NT2/D1 (cell line): ENCODE measurements around the gene OR1I1.

ENCODE experiments used
- DNase-seq: peaks from one replicate; pipeline ENCODE4 v3.0.0-alpha.2; 2011; ENCODE audit warnings: low read depth, low spot score
- H3K27me3 ChIP-seq: 2 replicates; pipeline ENCODE4 v1.6.0; 2011; ENCODE audit warnings: mild to moderate bottlenecking; ENCODE audit not compliant: insufficient read length, insufficient read depth
- H3K36me3 ChIP-seq: 2 replicates; pipeline ENCODE4 v1.6.1; 2011; ENCODE audit warnings: mild to moderate bottlenecking, low read length, mixed read lengths; ENCODE audit not compliant: insufficient read depth, insufficient read length
- H3K4me1 ChIP-seq: 2 replicates; pipeline ENCODE4 v1.5.1; 2011; ENCODE audit not compliant: insufficient read depth, insufficient read length
- H3K4me3 ChIP-seq: 2 replicates; pipeline ENCODE4 v1.5.1; 2011; ENCODE audit warnings: low read depth; ENCODE audit not compliant: insufficient read length
- H3K9ac ChIP-seq: 2 replicates; pipeline ENCODE4 v1.6.0; 2011; ENCODE audit warnings: low read depth; ENCODE audit not compliant: insufficient read length
- H3K9me3 ChIP-seq: 2 replicates; pipeline ENCODE4 v1.5.1; 2011; ENCODE audit warnings: mild to moderate bottlenecking, low read length; ENCODE audit not compliant: insufficient read depth
- SUZ12 ChIP-seq: IDR thresholded peaks from 2 replicates; pipeline ENCODE4 v1.6.1; 2011; ENCODE audit not compliant: insufficient read length, insufficient read depth; ENCODE audit errors: extremely low read depth
- YY1 ChIP-seq: IDR thresholded peaks from 2 replicates; pipeline ENCODE4 v1.6.1; 2011; ENCODE audit not compliant: insufficient read length, insufficient read depth
- ZNF274 ChIP-seq: IDR thresholded peaks from 2 replicates; pipeline ENCODE4 v1.6.1; 2011; ENCODE audit warnings: mild to moderate bottlenecking, low read depth, low read length

Gene OR1I1

GRCh38 chr19:15108145-15108844 lies 26.3 kb downstream of the OR1I1 start:
- peak overlapping the region; percentile 71 for H3K4me3 ChIP-seq
- H3K27me3 ChIP-seq = no peaks in the 10 kb centered on the region
- H3K36me3 ChIP-seq = peaks cover 51% of the 10 kb centered on the region
- peak overlapping the region; percentile 86 for H3K9ac ChIP-seq
- peaks cover 14% of the 10 kb centered on the region; the same call in 1 of the 2 replicates for H3K9me3 ChIP-seq
- TF ChIP-seq SUZ12 = no peak
- no peak for TF ChIP-seq YY1
- TF ChIP-seq ZNF274 = no peak
- H3K4me1 ChIP-seq = peaks cover 8% of the 10 kb centered on the region
- DNase-seq = no peak

GRCh38 chr19:15108845-15109767 lies 27.1 kb downstream of the OR1I1 start:
- peaks cover 8% of the 10 kb centered on the region for H3K4me1 ChIP-seq
- H3K4me3 ChIP-seq = no peak overlapping the region
- no peaks in the 10 kb centered on the region for H3K27me3 ChIP-seq
- peak overlapping the region; percentile 86 for H3K9ac ChIP-seq
- no peak for DNase-seq
- H3K9me3 ChIP-seq = peaks cover 6% of the 10 kb centered on the region; the same call in 1 of the 2 replicates
- TF ChIP-seq YY1 (no peak), ZNF274 (no peak), SUZ12 (no peak)
- peaks cover 59% of the 10 kb centered on the region for H3K36me3 ChIP-seq

GRCh38 chr19:15109768-15110417 lies 27.9 kb downstream of the OR1I1 start:
- Histone ChIP-seq H3K9ac (no peak overlapping the region), H3K4me1 (peaks cover 8% of the 10 kb centered on the region), H3K27me3 (no peaks in the 10 kb centered on the region), H3K9me3 (no peaks in the 10 kb centered on the region), H3K36me3 (peaks cover 66% of the 10 kb centered on the region), H3K4me3 (no peak overlapping the region)
- TF ChIP-seq SUZ12 (no peak), ZNF274 (no peak), YY1 (no peak)
- no peak for DNase-seq

- Histone ChIP-seq H3K27me3 (no peaks in the 10 kb centered on the region), H3K4me3 (no peak overlapping the region), H3K36me3 (peaks cover 72% of the 10 kb centered on the region), H3K9me3 (no peaks in the 10 kb centered on the region), H3K9ac (no peak overlapping the region), H3K4me1 (peaks cover 8% of the 10 kb centered on the region)
- TF ChIP-seq SUZ12 (no peak), ZNF274 (no peak), YY1 (no peak)
- no peak for DNase-seq
Measured at GRCh38 chr19:15110418-15110815, 28.4 kb downstream of the OR1I1 start.

- Histone ChIP-seq H3K27me3 (no peaks in the 10 kb centered on the region), H3K9me3 (no peaks in the 10 kb centered on the region)
Measured at GRCh38 chr19:15111758-15112157, 29.7 kb downstream of the OR1I1 start.

GRCh38 chr19:15112385-15112784 lies 30.4 kb downstream of the OR1I1 start:
- H3K4me3 ChIP-seq = no peak overlapping the region
- no peak for TF ChIP-seq YY1
- no peak for TF ChIP-seq ZNF274
- TF ChIP-seq SUZ12 = no peak
- H3K9ac ChIP-seq = no peak overlapping the region
- no peaks in the 10 kb centered on the region for H3K27me3 ChIP-seq
- H3K36me3 ChIP-seq = peaks cover 91% of the 10 kb centered on the region
- no peaks in the 10 kb centered on the region for H3K9me3 ChIP-seq
- no peak for DNase-seq
- peaks cover 8% of the 10 kb centered on the region for H3K4me1 ChIP-seq

More at GRCh38 chr19:15111758-15112157, 29.7 kb downstream of the OR1I1 start:
- no peak overlapping the region for H3K4me3 ChIP-seq
- no peak for DNase-seq
- H3K36me3 ChIP-seq = peaks cover 85% of the 10 kb centered on the region
- TF ChIP-seq ZNF274 = no peak
- H3K4me1 ChIP-seq = peaks cover 8% of the 10 kb centered on the region
- no peak overlapping the region for H3K9ac ChIP-seq
